Measurements from ENCODE around the gene ATE1. TPM values are rescaled to one million over a fixed set of nuclear protein-coding genes. Genes with fewer than 3 reads are reported as not detected.
"Not testable (repeated sequence)": the region's sequence is repeated elsewhere in the genome, so short reads cannot be mapped to it uniquely, and the experiment has no call there.

The ATE1 gene
- total RNA-seq, 2 donors from 2014 or later: 31.0 to 62.0 TPM

- H3K4me3 ChIP-seq: no peak overlapping the region
- H3K27ac ChIP-seq: peak overlapping the region; percentile 31 to 54
- DNase-seq (ENCODE audit: low spot score): peak; percentile 67
- no peak for TF ChIP-seq CTCF (IDR thresholded peaks at IDR 0.05)
- no peaks in the 10 kb centered on the region for H3K36me3 ChIP-seq
- H3K9me3 ChIP-seq: peaks cover 0 to 5% of the 10 kb centered on the region in 2 donors
- H3K27me3 ChIP-seq: no peaks in the 10 kb centered on the region
- H3K4me1 ChIP-seq: no peaks in the 10 kb centered on the region
Measured at GRCh38 chr10:121710207-121710606, 217.6 kb downstream of the ATE1 start.

GRCh38 chr10:121709675-121710073 lies 218.2 kb downstream of the ATE1 start:
- H3K4me1 ChIP-seq: no peaks in the 10 kb centered on the region
- peak overlapping the region; percentile 31 to 54 for H3K27ac ChIP-seq
- H3K36me3 ChIP-seq: no peaks in the 10 kb centered on the region
- peaks cover 0 to 5% of the 10 kb centered on the region in 2 donors for H3K9me3 ChIP-seq
- no peak overlapping the region for H3K4me3 ChIP-seq
- no peak for DNase-seq (ENCODE audit: low spot score)
- no peaks in the 10 kb centered on the region for H3K27me3 ChIP-seq
- TF ChIP-seq CTCF (IDR thresholded peaks at IDR 0.05): no peak

- Histone ChIP-seq H3K4me1 (no peaks in the 10 kb centered on the region), H3K4me3 (no peak overlapping the region), H3K9me3 (peaks cover 0 to 1% of the 10 kb centered on the region in 2 donors), H3K27ac (peak overlapping the region in 1 of 2 donors; percentile 54), H3K27me3 (no peaks in the 10 kb centered on the region), H3K36me3 (no peaks in the 10 kb centered on the region)
- no peak for DNase-seq (ENCODE audit: low spot score)
- TF ChIP-seq CTCF (IDR thresholded peaks at IDR 0.05): no peak
Measured at GRCh38 chr10:121708728-121709674, 218.8 kb downstream of the ATE1 start.

- TF ChIP-seq CTCF (IDR thresholded peaks at IDR 0.05): no peak
Measured at GRCh38 chr10:121702351-121703320, 225.2 kb downstream of the ATE1 start.

GRCh38 chr10:121700416-121700815 lies 227.4 kb downstream of the ATE1 start:
- no peak for DNase-seq (ENCODE audit: low spot score)
- Histone ChIP-seq H3K9me3 (no peaks in the 10 kb centered on the region), H3K27ac (no peak overlapping the region), H3K36me3 (no peaks in the 10 kb centered on the region), H3K4me3 (no peak overlapping the region), H3K27me3 (no peaks in the 10 kb centered on the region), H3K4me1 (no peaks in the 10 kb centered on the region)
- TF ChIP-seq CTCF (IDR thresholded peaks at IDR 0.05): no peak

More at GRCh38 chr10:121702351-121703320, 225.2 kb downstream of the ATE1 start:
- Histone ChIP-seq H3K9me3 (no peaks in the 10 kb centered on the region), H3K36me3 (no peaks in the 10 kb centered on the region), H3K4me1 (no peaks in the 10 kb centered on the region), H3K4me3 (no peak overlapping the region), H3K27ac (no peak overlapping the region), H3K27me3 (no peaks in the 10 kb centered on the region)
- no peak for DNase-seq (ENCODE audit: low spot score)

GRCh38 chr10:121699703-121700102 lies 228.1 kb downstream of the ATE1 start:
- not testable (repeated sequence) for H3K4me3 ChIP-seq; H3K4me1 ChIP-seq; H3K9me3 ChIP-seq; H3K27ac ChIP-seq; H3K36me3 ChIP-seq; H3K27me3 ChIP-seq; DNase-seq (ENCODE audit: low spot score)

Measured in right atrium auricular region (tissue), 2 donors.